Stimulated activated CD8-positive, alpha-beta memory T cell treated with anti-CD3 and anti-CD28 coated beads, Interleukin-15, amount 100 ng/mL, for 4 hours (primary cell): ENCODE measurements around the gene GDF2.

Source experiments
- DNase-seq, 2 donors: peaks; one replicate each; pipeline ENCODE4 v3.0.0-alpha.2; 2020; ENCODE audit warnings: low read depth in 2 of 2

GDF2 gene

DNA sequence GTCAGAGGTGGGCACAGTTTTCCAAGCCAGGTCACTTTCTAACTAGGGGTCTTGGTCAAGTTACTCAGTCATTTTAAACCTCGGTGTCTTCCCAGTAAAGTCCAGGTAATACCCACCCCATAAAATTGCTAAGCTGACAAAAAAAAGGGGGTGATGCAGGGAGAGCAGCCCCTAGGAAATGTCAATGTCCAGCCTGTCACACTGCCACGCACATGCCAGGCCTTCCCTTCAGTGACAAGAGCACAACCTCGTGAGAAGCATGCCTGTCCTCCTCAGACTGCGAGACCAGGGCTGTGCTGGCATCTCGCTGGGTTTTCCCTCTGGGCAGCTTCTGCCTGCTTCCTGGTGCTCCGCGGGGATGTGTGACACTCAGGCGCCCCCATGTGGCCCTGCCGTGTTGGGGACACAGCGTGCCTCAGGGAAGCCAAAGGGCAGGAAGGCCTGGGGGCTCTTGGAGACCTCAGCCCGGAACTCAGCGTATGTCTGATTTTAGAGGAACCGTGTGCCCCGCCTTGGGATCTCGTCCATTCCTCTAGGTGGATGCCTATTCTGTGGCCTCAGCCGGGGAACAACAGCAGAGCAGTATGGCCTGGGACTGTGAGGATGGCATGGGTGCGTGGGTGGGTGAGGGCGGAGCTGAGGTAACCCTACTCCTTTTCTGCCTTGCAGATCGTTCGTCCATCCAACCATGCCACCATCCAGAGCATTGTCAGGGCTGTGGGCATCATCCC, 10.2 kb upstream of the GDF2 start:
- peak; percentile 57 to 65 for DNase-seq

DNA sequence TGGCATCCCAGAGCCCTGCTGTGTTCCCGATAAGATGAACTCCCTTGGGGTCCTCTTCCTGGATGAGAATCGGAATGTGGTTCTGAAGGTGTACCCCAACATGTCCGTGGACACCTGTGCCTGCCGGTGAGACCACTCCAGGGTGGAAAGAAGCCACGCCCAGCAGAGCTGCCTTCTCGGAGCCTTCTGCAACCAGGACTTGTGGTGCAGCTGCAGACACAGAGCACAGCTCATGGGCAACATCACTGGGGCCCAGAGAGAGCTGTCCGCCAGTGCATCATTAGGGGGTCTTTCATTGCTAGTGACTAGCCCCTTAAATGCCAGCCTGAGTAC, 9.6 kb upstream of the GDF2 start:
- DNase-seq: no peak

DNA sequence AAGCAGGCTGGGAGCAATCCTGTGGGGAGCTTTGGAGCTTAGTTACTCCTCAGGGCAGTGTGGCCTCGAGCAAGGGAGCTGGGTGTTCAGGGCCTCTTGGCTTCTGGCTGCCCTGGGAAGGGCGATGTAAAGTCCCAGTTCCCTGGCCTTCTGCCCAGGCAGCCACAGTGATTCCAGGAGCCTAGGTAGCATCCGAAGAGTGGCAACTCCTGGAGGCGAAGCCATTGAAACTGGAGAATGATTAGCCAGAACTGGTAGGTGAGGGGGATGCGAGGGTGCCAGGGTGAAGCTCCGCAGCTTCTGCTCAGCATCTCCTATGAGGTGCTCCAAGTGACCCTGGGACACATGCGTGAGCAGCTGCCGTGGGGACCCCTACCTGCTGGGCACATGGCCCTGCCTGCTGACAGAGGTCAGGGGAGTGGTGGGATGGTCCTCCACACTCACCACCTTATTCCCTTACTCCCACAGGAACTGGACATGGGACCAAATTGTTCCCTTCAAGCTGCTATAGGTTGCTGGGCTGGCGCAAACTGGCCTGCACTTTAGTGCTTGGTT, 7.8 kb upstream of the GDF2 start:
- no peak for DNase-seq

DNA sequence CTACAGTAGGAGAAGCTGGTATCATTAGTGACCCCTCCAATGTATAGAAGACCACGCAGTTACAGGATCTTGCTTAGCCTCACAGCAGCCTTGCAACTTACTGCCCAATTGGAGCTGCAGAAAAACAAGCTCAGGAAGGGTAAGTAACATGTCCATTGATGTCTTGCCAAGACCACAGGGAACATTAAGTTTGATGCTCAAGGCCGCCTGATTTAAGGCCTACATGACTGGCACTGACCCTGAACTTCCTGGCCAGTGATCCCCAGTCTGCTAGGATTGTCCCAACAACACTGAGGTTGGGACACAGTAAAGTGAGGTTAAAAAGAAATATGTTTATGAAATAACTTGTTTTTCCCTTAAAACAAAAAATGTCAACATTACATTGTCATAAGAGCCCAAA, 6.8 kb upstream of the GDF2 start:
- DNase-seq: no peak

- DNase-seq: no peak
Measured at GRCh38 chr10:47316131-47316530, 6.1 kb upstream of the GDF2 start.

DNA sequence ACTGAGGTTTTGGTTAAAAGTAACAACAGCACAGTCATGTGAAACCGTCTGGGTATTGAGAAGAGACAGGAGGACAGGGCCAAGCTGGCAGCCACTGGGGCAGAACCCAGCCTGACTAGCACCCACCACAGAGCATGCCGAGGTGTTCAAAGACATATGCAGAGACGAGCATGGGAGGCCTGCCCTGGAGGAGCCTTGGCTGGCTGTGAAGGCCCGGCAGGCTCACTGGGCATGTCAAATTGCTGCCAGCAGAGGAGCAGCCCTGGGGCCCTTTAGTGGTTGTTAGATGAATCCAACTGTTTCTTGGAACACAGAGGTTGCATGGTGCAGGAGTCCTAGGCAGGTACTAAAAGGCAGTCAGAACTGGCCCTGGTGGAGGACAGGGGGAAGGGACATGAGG, 5.0 kb upstream of the GDF2 start:
- DNase-seq: no peak

DNA sequence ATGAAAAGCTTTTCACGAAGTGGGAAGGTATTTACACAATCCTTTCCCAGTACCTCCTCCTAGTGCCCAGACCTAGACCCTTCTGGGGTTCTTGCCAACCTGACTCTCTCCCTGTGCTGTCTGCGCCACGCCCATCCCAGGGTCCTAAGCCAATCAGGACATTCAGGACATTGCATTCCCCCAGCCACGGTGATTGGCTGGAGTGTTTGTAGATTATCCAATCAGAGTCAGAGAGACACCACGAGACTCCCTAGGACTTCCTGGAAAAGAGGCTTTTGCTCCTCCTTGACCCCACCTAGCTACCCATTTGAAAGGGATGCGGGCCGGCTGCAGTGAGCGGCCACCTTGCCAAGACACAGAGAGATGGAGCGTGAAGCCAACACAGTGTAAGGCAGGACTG, 3.5 kb upstream of the GDF2 start:
- DNase-seq: no peak

DNA sequence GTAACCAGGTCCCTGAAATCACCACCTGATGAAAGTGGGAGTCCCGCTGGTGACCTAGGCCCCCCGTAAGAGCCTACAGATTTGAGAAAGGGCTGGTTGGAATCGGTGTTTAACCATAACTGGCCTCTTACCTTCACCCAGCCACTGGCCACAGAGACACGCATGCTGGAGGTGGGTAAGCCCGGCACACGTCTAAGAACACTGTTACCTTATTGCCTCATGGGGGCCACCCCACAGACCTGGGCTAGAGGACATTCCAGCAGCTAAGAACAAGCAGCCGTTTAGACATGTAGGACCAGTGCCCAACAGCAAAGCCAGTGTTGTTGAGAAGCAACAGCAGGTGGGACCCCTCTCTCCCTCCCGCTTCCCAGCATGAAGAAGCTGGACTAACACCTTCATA, 2.5 kb upstream of the GDF2 start:
- DNase-seq: no peak

GRCh38 chr10:47320812-47321211, 1.4 kb upstream of the GDF2 start:
- no peak for DNase-seq

GRCh38 chr10:47321521-47322195, 596 bp upstream of the GDF2 start:
- no peak for DNase-seq

- DNase-seq: no peak
Measured at GRCh38 chr10:47323087-47323486, 833 bp downstream of the GDF2 start.

DNA sequence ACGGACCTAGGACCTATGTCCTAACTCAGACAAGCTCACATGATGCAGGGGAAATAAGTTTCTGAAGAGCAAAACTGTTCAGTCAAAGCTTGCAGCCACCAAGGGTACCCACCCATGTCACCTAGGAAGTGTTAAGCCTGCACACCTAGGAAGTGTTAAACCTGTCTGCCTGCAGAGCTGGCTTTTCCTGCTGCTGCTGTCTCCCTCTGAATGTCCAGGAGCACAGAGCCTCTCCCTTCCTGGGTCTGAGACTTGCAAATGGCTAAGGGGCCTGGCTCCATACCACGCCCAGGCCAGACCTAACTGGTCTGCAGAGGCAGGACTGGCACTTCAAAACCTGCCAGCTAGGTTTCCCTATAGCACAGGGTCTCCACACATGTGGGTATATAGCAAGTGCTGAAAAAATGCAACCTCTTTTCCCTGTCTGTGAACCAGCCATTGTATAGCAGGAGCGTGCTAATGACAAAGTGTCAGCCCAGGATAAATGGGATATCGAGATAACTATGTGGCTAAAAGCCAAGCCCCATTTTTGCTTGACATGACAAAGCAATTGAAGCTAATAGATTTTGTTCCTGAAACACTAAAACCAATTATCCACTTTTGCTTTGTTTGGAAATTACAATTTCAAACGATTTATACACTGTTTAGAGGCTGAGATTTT, 1.5 kb downstream of the GDF2 start:
- no peak for DNase-seq

- DNase-seq: no peak
Measured at GRCh38 chr10:47325303-47326291, 3.3 kb downstream of the GDF2 start.

DNA sequence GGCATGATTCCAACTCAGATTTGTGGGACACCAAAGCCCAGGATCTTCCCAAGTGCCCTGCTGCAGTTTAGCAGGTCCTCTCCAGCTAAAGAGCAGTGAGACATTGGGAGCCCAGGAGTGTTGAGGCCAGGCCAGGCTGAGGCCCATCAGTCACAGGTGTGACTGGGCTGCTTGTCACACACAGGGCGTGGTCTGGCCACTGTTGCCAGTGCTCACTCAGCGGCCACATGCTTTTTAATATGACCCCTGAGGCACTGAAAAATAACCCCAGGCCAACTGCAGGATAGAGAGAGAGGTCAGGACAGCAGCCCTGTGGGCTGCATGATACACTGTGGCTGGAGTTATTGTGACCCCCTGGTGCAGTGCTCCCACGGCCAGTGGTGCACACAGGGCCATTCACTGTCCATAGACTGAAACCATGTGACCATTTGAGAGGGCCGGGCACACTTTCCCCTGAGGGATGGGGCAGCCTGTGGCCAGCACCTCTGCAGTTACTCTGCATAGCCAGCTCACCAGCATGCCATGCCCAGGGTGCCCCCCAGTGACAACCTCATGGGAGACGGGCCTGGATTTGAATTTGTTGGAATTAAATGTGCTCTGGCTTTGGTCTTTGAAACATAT, 4.2 kb downstream of the GDF2 start:
- DNase-seq: no peak

GRCh38 chr10:47326927-47327330, 4.7 kb downstream of the GDF2 start:
- DNase-seq: no peak

GRCh38 chr10:47329855-47330254, 7.6 kb downstream of the GDF2 start:
- no peak for DNase-seq

- DNase-seq: no peak
Measured at GRCh38 chr10:47330366-47330765, 8.1 kb downstream of the GDF2 start.

DNA sequence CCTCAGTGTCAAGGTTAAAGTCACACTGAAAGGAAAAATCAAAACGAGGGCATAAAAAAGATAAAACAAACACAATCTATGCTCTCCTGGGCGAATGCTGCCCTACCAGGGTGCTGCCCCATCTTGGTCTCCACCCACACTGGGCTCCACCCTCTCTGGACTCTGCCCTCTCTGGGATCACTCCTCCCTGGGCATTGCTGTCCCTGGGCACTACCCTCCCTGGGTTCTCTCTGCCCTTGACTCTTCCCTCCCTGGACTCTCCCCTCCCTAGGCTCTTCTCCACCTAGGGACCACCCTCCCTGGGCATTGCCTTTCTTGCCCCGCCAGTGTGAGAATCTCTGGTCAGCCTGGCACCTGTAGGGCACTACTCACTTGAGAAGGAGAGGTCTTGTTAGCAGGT, 8.6 kb downstream of the GDF2 start:
- no peak for DNase-seq

DNA sequence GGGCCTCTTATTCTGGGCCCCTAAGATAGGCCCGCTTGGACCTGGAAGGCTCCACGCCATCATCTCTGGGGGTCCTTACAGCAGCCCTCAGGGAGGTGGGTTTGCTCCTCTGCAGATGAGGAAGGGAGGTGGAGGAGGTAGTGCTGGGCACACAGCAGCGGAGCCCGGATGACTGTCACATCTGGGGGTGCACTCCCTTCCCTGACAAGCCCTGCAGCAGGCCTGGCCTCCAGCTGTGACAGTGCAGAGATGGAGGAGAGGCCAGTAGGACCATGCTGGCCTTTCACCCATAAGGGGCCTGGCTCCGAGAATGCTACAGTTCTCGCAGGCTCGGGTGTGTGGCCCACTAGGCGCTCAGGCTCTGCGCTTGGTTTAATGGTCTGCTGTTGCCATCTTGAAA, 9.2 kb downstream of the GDF2 start:
- DNase-seq: no peak

DNA sequence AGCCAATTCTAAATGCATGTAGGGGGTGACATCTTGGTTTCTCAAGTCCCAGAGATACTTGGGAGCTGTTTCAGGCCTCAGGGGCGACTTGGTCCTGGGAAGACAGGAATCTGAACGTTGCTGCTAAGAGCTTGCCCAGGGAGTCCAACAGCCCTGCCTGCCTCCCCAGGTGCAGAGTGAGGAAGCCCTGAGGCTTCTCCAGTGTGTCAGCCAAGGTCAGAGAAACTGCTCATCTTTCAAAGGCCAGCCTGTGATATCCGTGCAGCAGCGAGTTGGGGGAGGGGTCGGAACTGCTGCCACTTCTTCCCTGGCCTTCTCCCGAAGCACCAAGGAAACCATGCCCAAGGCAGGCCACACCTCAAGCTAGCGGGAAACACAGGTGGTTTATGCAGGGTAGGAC, 9.7 kb downstream of the GDF2 start:
- no peak for DNase-seq

GRCh38 chr10:47332371-47332770, 10.1 kb downstream of the GDF2 start:
- no peak for DNase-seq
